H1 (cell line): Measurements from ENCODE around the gene PRICKLE1. TPM values are rescaled to one million over a fixed set of nuclear protein-coding genes. Genes with fewer than 3 reads are reported as not detected.

Source experiments
- CTCF ChIA-PET: fragments of 300-600 bp; sonication (Branson Sonifier 250); formaldehyde crosslinking; loops from one replicate; lab custom pipeline; 2021; ENCODE audit not compliant: partially characterized antibody; lab: Charles Lee
- POLR2A ChIA-PET: fragments of 300-600 bp; sonication (Branson Sonifier 250); formaldehyde crosslinking; loops from one replicate; lab custom pipeline; 2021; ENCODE audit warnings: inconsistent platforms; ENCODE audit not compliant: partially characterized antibody; lab: Charles Lee
- DNase-seq, 2 experiments: peaks; one replicate each; pipeline versions ENCODE4 v3.0.0 to v3.0.0-alpha.2; 2010 to 2022; ENCODE audit warnings: low spot score in 2 of 2, low read depth in 1 of 2, mixed read lengths in 1 of 2
- FAIRE-seq: peaks from 2 replicates; lab custom pipeline; 2011; peaks lifted over from hg19 to GRCh38; lab: Jason Lieb, UNC
- H2AFZ ChIP-seq: 2 replicates; pipeline ENCODE4 v1.8.1; 2012; ENCODE audit warnings: low read length, inconsistent platforms
- H2AK5ac ChIP-seq: 2 replicates; pipeline ENCODE4 v1.6.1; 2013; ENCODE audit warnings: low read depth, low read length
- H2BK120ac ChIP-seq: replicated peaks from 2 replicates; pipeline ENCODE3; 2013; ENCODE audit warnings: low read depth, low read length, inconsistent platforms
- H2BK12ac ChIP-seq: 2 replicates; pipeline ENCODE4 v1.6.1; 2013; ENCODE audit warnings: low read depth, low read length
- H2BK15ac ChIP-seq: 2 replicates; pipeline ENCODE4 v1.6.1; 2013; ENCODE audit warnings: low read length
- H2BK20ac ChIP-seq: 2 replicates; pipeline ENCODE4 v1.6.1; 2013; ENCODE audit warnings: low read length
- H2BK5ac ChIP-seq: 2 replicates; pipeline ENCODE4 v1.6.1; 2013; ENCODE audit warnings: low read depth, low read length
- H3K14ac ChIP-seq: 2 replicates; pipeline ENCODE4 v1.6.1; 2013; ENCODE audit warnings: inconsistent platforms; ENCODE audit not compliant: insufficient read length
- H3K18ac ChIP-seq: 2 replicates; pipeline ENCODE4 v1.6.1; 2013; ENCODE audit warnings: low read length; ENCODE audit errors: extremely low read depth
- H3K23ac ChIP-seq: 2 replicates; pipeline ENCODE4 v1.6.1; 2013; ENCODE audit warnings: inconsistent platforms; ENCODE audit not compliant: insufficient read length
- H3K23me2 ChIP-seq: 2 replicates; pipeline ENCODE4 v1.6.1; 2013; ENCODE audit warnings: low read depth, low read length
- H3K27ac ChIP-seq: 2 replicates; pipeline ENCODE4 v1.6.1; 2011; ENCODE audit warnings: low read depth, low read length, inconsistent platforms
- H3K27me3 ChIP-seq, 4 experiments: replicated peaks in 1 of 4; 1 replicate in 1 of 4; 2 replicates in 3 of 4; pipeline versions ENCODE4 v1.6.1 to v1.8.1; 2011 to 2013; ENCODE audit warnings: low read length in 3 of 4, mild to moderate bottlenecking in 3 of 4, inconsistent platforms in 2 of 4, mixed read lengths in 2 of 4, moderate library complexity in 1 of 4; ENCODE audit not compliant: control insufficient read depth in 3 of 4, insufficient read depth in 3 of 4; ENCODE audit errors: extremely low read depth in 1 of 4
- H3K36me3 ChIP-seq, 4 experiments: 2 replicates each; pipeline versions ENCODE4 v1.6.1 to v1.8.1; 2011 to 2013; ENCODE audit warnings: mild to moderate bottlenecking in 4 of 4, low read length in 3 of 4, moderate library complexity in 2 of 4, control low read depth in 1 of 4, inconsistent platforms in 1 of 4; ENCODE audit not compliant: insufficient read depth in 4 of 4, control insufficient read depth in 2 of 4
- H3K4ac ChIP-seq: replicated peaks from 2 replicates; pipeline ENCODE3; 2013; ENCODE audit warnings: low read length, low read depth, mixed read lengths, inconsistent platforms; ENCODE audit not compliant: insufficient read length
- H3K4me1 ChIP-seq, 4 experiments: replicated peaks in 1 of 4; 1 replicate in 1 of 4; 2 replicates in 3 of 4; pipeline versions ENCODE4 v1.6.1 to v1.8.1; 2011 to 2013; ENCODE audit warnings: low read length in 3 of 4, inconsistent platforms in 2 of 4, mixed read lengths in 1 of 4; ENCODE audit not compliant: insufficient read depth in 4 of 4, control insufficient read depth in 3 of 4
- H3K4me2 ChIP-seq, 2 experiments: 2 replicates each; pipeline versions ENCODE4 v1.6.1 to v1.8.1; 2011 to 2013; ENCODE audit warnings: low read depth in 2 of 2, low read length in 2 of 2, control low read depth in 1 of 2, inconsistent platforms in 1 of 2, mild to moderate bottlenecking in 1 of 2; ENCODE audit not compliant: insufficient read depth in 1 of 2
- H3K4me3 ChIP-seq, 4 experiments: fragments of 200-600, 300-600 bp in 1 of 4; sonication (generic), shearing (Covaris generic), sonication (Bioruptor Twin) in 1 of 4; 2 replicates each; pipeline versions ENCODE4 v1.5.1 to v1.8.1; 2011 to 2016; ENCODE audit warnings: low read length in 4 of 4, low read depth in 3 of 4, control low read depth in 2 of 4, inconsistent platforms in 2 of 4, mild to moderate bottlenecking in 2 of 4, mixed read lengths in 1 of 4, moderate library complexity in 1 of 4; ENCODE audit not compliant: insufficient read depth in 2 of 4; ENCODE audit errors: extremely low read depth in 1 of 4
- H3K56ac ChIP-seq: replicated peaks from 2 replicates; pipeline ENCODE3; 2013; ENCODE audit warnings: low read depth, mild to moderate bottlenecking, mixed read lengths, low read length, inconsistent platforms; ENCODE audit not compliant: insufficient read length
- H3K79me1 ChIP-seq: 2 replicates; pipeline ENCODE4 v1.6.1; 2013; ENCODE audit warnings: low read depth, low read length, control low read depth
- H3K79me2 ChIP-seq, 2 experiments: 2 replicates each; pipeline versions ENCODE4 v1.6.1 to v1.8.1; 2012 to 2013; ENCODE audit warnings: low read length in 2 of 2, mild to moderate bottlenecking in 2 of 2, inconsistent platforms in 1 of 2; ENCODE audit not compliant: insufficient read depth in 2 of 2, control insufficient read depth in 1 of 2
- H3K9ac ChIP-seq, 4 experiments: replicated peaks in 1 of 4; 1 replicate in 1 of 4; 2 replicates in 3 of 4; pipeline versions ENCODE4 v1.6.1 to v1.8.1; 2011 to 2013; ENCODE audit warnings: low read depth in 3 of 4, low read length in 3 of 4, control low read depth in 2 of 4, mild to moderate bottlenecking in 2 of 4, moderate library complexity in 2 of 4, inconsistent platforms in 1 of 4; ENCODE audit errors: extremely low read depth in 1 of 4
- H3K9me3 ChIP-seq, 2 experiments: 2 replicates each; pipeline versions ENCODE4 v1.6.1 to v1.8.1; 2012 to 2013; ENCODE audit warnings: mild to moderate bottlenecking in 2 of 2, moderate library complexity in 2 of 2, control low read depth in 1 of 2, inconsistent platforms in 1 of 2, low read depth in 1 of 2, low read length in 1 of 2, mixed read lengths in 1 of 2; ENCODE audit not compliant: insufficient read depth in 2 of 2
- H4K20me1 ChIP-seq, 2 experiments: replicated peaks in 1 of 2; 2 replicates each; pipeline versions ENCODE3 to v1.8.1; 2011 to 2013; ENCODE audit warnings: inconsistent platforms in 2 of 2, low read length in 2 of 2, mild to moderate bottlenecking in 1 of 2; ENCODE audit not compliant: insufficient read depth in 2 of 2, control insufficient read depth in 1 of 2
- H4K5ac ChIP-seq: 2 replicates; pipeline ENCODE4 v1.6.1; 2013; ENCODE audit warnings: low read length, low read depth, mixed read lengths, inconsistent platforms; ENCODE audit not compliant: insufficient read length
- H4K8ac ChIP-seq: 2 replicates; pipeline ENCODE4 v1.8.0; 2013; ENCODE audit warnings: mild to moderate bottlenecking, moderate library complexity, low read length, inconsistent platforms; ENCODE audit not compliant: insufficient read depth; ENCODE audit errors: extremely low read depth
- H4K91ac ChIP-seq: replicated peaks from 2 replicates; pipeline ENCODE3; 2013; ENCODE audit warnings: low read length, mixed read lengths, inconsistent platforms; ENCODE audit not compliant: insufficient read length
- BRCA1 ChIP-seq: IDR thresholded peaks from 2 replicates; pipeline ENCODE4 v1.6.1; 2012; ENCODE audit warnings: low read depth, low read length, improper control_type of control experiment
- CBX5 ChIP-seq: fragments of 300-800, 300-1000 bp; sonication (generic); IDR thresholded peaks from 2 replicates; pipeline ENCODE4 v1.7.1; 2016; ENCODE audit warnings: antibody characterized with exemption, low read length, low read depth
- CTBP2 ChIP-seq: IDR thresholded peaks from 2 replicates; pipeline ENCODE4 v1.7.0; 2011; ENCODE audit warnings: borderline replicate concordance, mild to moderate bottlenecking, moderate library complexity, mixed read lengths, low read length; ENCODE audit not compliant: insufficient read depth, insufficient read length
- EP300 ChIP-seq, 2 experiments: IDR thresholded peaks; 1 replicate in 1 of 2; 2 replicates in 1 of 2; pipeline ENCODE4 v1.6.1; 2011 to 2012; ENCODE audit warnings: low read depth in 2 of 2, low read length in 2 of 2, mild to moderate bottlenecking in 2 of 2, borderline replicate concordance in 1 of 2, inconsistent platforms in 1 of 2, moderate library complexity in 1 of 2
- KDM1A ChIP-seq: fragments of 200-600, 300-600 bp; sonication (generic); IDR thresholded peaks from 2 replicates; pipeline ENCODE4 v1.7.1; 2016; ENCODE audit warnings: mild to moderate bottlenecking, low read length, borderline replicate concordance
- KDM5A ChIP-seq: fragments of 200-600 bp; IDR thresholded peaks from 2 replicates; pipeline ENCODE4 v1.7.1; 2012; ENCODE audit warnings: mild to moderate bottlenecking, low read length, inconsistent platforms, mixed read lengths
- POLR2A ChIP-seq, 2 experiments: IDR thresholded peaks; 1 replicate in 1 of 2; 2 replicates in 1 of 2; pipeline ENCODE4 v1.6.1; 2011; ENCODE audit warnings: low read depth in 2 of 2, low read length in 2 of 2, mild to moderate bottlenecking in 2 of 2; ENCODE audit errors: control extremely low read depth in 1 of 2
- POU5F1 ChIP-seq: IDR thresholded peaks from 2 replicates; pipeline ENCODE4 v1.6.1; 2011; ENCODE audit warnings: low read depth, mild to moderate bottlenecking, low read length, moderate library complexity
- RAD21 ChIP-seq, 2 experiments: IDR thresholded peaks in 1 of 2; conservative IDR thresholded peaks in 1 of 2; 2 replicates each; pipeline ENCODE4 v1.6.1; 2011; ENCODE audit warnings: low read depth in 2 of 2, low read length in 2 of 2, improper control_type of control experiment in 1 of 2, inconsistent platforms in 1 of 2, mild to moderate bottlenecking in 1 of 2, moderate library complexity in 1 of 2
- RBBP5 ChIP-seq: IDR thresholded peaks from 2 replicates; pipeline ENCODE4 v1.7.1; 2012; ENCODE audit warnings: low read depth, mild to moderate bottlenecking, inconsistent platforms, low read length, moderate library complexity, borderline replicate concordance
- TAF7 ChIP-seq: optimal IDR thresholded peaks from 2 replicates; pipeline ENCODE3; 2011; ENCODE audit warnings: low read depth, mild to moderate bottlenecking, inconsistent platforms, low read length, moderate library complexity, borderline replicate concordance
- USF2 ChIP-seq: IDR thresholded peaks from 2 replicates; pipeline ENCODE4 v1.6.1; 2011; ENCODE audit warnings: low read length, improper control_type of control experiment
- YY1 ChIP-seq: IDR thresholded peaks from 2 replicates; pipeline ENCODE4 v1.6.1; 2011; ENCODE audit warnings: low read depth, mild to moderate bottlenecking, low read length
- polyA plus RNA-seq, 7 experiments: library from polyadenylated mRNA; depleted of rRNA in 3 of 7; stranded (reverse) in 5 of 7; unstranded in 2 of 7; fragments of >200 nt in 5 of 7; fragments of 200-250 nt in 2 of 7; gene quantifications; 1 replicate in 5 of 7; 2 replicates in 1 of 7; 4 replicates in 1 of 7; pipeline versions ENCODE4 v1.2.1 to v1.2.3, GENCODE V29; 2011 to 2013; ENCODE audit warnings: missing spikeins in 2 of 7, mixed read lengths in 2 of 7
- total RNA-seq: library from RNA; stranded (reverse); fragmentation: NEBNext Ultra II Directional; extraction: Animal tissue kit (Norgen Biotek cat#: 25700); gene quantifications from 2 replicates; pipeline ENCODE4 v1.2.1, GENCODE V29; 2021

Gene PRICKLE1
- total and polyA plus RNA-seq, 2 of the 8 experiments (the other 6 are each of a cell fraction or from before 2014, with no cell fraction given): 14.0 to 22.4 TPM

GRCh38 chr12:42510823-42511222 lies 78.7 kb downstream of the PRICKLE1 start:
- Histone ChIP-seq H2BK12ac (no peak overlapping the region), H3K14ac (no peak overlapping the region), H4K91ac (no peak overlapping the region), H3K4me3 (no peak overlapping the region), H3K79me2 (no peaks in the 10 kb centered on the region), H2AFZ (no peak overlapping the region), H3K9me3 (no peaks in the 10 kb centered on the region), H3K79me1 (no peaks in the 10 kb centered on the region), H2AK5ac (no peak overlapping the region), H3K4ac (no peak overlapping the region), H3K4me1 (peaks cover 0 to 6% (median under 1%) of the 10 kb centered on the region in 4 experiments; a peak in 2 of 7 replicates), H3K23ac (no peak overlapping the region), H2BK5ac (no peak overlapping the region), H3K23me2 (no peaks in the 10 kb centered on the region), H3K27ac (no peak overlapping the region), H2BK120ac (no peak overlapping the region), H3K27me3 (peaks cover 0 to 3% (median 0%) of the 10 kb centered on the region in 4 experiments; a peak in 2 of 7 replicates), H3K4me2 (no peak overlapping the region; a peak in 1 of 4 replicates), H4K5ac (no peak overlapping the region), H3K36me3 (no peaks in the 10 kb centered on the region), H2BK15ac (no peak overlapping the region), H4K8ac (no peak overlapping the region), H3K9ac (no peak overlapping the region), H3K56ac (no peak overlapping the region), H4K20me1 (no peaks in the 10 kb centered on the region), H2BK20ac (no peak overlapping the region), H3K18ac (no peak overlapping the region)
- FAIRE-seq (peak; percentile 90), DNase-seq (peak in 1 of 2 experiments; percentile 15)
- ChIA-PET CTCF (interaction anchor here (0.6 to 1.4 kb wide), 4 partner anchors 28 to 249 kb away, joined by 3 to 5 read pairs (median 4); no protein-coding TSS in a partner anchor), POLR2A (interaction anchor here (0.9 to 4.0 kb wide), 2 partner anchors 25 to 27 kb away, joined by 3 to 11 read pairs; no protein-coding TSS in a partner anchor)
- TF ChIP-seq TAF7 (no peak), EP300 (IDR thresholded peaks at IDR 0.05; ENCODE audit: borderline replicate concordance in 1 of 2, low read depth in 2 of 2, low read length in 2 of 2) (peak in 1 of 2 experiments; percentile 54; a peak in 1 of 3 replicates), CBX5 (no peak), POLR2A (IDR thresholded peaks at IDR 0.05; ENCODE audit: control extremely low read depth in 1 of 2, low read depth in 2 of 2, low read length in 2 of 2) (no peak), KDM1A (no peak), KDM5A (no peak), RBBP5 (no peak), BRCA1 (no peak), USF2 (no peak), POU5F1 (peak; percentile 82; the same call in 1 of the 2 replicates), RAD21 (IDR thresholded peaks at IDR 0.05 in 1 of 2, conservative IDR thresholded peaks at IDR 0.05 in 1 of 2; ENCODE audit: low read depth in 2 of 2, low read length in 2 of 2) (no peak), CTBP2 (no peak), YY1 (peak; percentile 65; the same call in 1 of the 2 replicates)
